Right forelimb (tissue), 1 donor: ENCODE data around the gene HMX2.
A peak's percentile ranks its signal among the peaks of the same experiment; 100 is the strongest.

Source experiments
- DNase-seq: peaks from one replicate; pipeline ENCODE4 v3.0.0-alpha.2; 2018

Gene HMX2

GRCh38 chr10:123139521-123140163 is 8.3 kb upstream of the HMX2 start:
- DNase-seq, result no peak

GRCh38 chr10:123140164-123140982 is 7.6 kb upstream of the HMX2 start:
- no peak for DNase-seq

DNA sequence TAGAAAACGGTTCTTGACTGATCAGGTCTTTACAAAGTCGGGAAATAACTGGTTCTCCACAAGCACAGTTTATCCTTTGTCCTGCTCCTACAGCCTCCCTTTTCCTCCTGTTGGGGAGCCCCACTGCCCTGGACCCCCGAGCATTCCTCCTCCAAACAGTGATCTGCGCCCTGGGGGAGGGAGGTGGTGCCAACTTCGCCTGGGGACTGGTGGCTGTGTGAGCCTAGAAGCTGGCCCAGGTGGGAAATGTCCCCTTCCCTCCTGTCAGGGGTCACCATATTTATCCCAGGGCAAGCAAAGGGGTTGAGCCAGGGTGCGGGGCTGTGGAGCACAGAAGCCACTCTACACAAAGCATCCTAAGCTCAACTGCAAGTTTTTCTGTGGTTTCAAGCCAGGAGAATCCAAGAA is 6.9 kb upstream of the HMX2 start:
- no peak for DNase-seq

DNA sequence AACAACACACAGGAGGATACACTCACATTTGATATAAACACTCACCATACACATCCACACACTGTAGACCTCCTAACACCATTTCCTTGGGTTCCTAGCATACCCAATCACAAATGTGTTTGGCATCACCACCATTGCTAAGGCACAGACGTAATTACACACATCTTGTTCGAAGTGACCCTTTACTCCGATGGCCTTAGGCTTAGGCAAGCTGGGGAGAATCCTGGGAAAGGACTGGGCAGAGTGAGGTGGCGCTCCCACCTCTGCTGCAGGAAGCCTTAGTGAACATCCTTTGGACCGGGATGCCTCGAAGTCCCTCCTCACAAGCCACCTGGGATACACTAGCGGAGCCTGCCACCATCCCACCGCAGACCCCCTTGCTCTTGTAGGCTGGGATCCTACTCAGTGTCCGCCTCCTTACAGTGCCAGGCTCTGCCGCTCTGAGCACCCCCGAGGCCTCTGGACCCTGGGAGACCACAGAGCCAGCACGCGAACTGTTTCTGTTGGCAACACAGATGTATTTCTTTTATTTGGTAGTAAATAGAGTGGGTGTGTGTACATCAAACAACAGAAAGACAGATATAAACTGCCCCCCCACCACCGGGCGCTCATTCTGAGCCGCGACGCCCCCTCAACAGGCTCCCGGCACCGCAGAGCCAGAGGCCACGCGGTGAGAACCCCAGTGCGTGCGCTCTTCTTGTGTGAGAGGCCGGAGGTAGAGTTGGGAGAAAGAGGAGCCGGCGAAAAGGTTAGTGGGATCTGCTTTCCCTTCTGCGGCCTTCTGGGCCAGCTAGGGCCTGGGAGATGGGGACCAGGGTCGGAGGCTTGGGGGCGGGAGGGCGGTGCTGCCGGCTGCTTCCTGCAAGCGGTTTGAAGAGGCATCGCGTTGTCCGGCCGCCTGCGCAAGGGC is 5.9 kb upstream of the HMX2 start:
- no peak for DNase-seq

DNA sequence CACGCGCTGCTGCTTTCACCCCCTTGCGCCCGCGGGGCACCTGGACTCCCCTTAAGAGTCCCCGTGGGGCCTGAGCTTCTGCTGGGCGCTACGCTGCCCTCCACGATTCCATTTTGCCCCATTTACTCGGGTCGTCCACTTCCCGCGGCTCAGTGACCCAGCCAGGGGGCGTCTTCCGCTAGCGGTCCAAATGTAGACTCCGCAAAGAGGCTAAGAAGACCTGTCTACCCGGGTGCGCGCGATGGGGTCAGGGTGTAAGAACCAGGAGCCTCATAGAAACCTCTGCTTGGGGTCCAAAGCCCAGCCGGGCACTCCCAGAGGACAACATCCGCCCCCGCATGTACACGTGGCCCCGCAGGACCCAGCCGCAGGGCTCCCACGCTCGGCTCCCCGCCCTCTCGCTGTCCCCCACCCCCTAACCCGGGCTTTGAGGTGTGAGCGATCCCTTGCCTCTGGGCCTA is 5.2 kb upstream of the HMX2 start:
- DNase-seq, result no peak

DNA sequence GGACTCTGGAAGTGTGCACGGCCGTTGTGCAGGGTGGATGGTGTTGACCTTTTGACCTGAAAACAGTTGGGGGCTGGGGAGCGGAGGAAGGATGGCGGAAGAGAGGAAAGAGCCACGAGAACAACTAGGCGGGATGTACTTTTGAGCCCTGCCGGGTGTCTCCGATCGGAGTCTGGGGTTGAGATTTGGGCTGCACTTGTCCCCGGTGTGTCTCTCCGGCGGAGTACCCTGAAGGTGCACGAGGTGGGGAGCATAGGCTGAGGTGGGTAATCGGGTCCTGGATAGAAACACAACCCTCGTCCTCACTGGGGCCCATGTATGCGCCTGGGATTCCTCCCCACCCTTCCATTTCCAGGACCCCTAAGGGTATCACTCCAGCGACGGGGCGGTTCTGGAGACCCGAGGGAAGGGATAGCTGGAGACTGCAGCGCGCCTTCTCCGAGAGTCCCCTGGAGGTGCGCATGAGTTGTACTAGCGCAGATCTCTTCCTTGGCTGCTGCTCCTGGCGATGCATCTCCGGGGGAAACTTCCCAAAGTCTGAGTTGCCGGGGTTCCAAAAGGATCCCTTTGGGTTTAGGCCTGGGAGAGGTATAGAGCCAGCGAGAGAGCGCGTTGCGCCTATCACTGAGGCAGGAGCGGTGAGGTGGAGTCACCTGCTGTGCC is 4.6 kb upstream of the HMX2 start:
- DNase-seq, result no peak

GRCh38 chr10:123143825-123144168 is 4.1 kb upstream of the HMX2 start:
- DNase-seq, result no peak

DNA sequence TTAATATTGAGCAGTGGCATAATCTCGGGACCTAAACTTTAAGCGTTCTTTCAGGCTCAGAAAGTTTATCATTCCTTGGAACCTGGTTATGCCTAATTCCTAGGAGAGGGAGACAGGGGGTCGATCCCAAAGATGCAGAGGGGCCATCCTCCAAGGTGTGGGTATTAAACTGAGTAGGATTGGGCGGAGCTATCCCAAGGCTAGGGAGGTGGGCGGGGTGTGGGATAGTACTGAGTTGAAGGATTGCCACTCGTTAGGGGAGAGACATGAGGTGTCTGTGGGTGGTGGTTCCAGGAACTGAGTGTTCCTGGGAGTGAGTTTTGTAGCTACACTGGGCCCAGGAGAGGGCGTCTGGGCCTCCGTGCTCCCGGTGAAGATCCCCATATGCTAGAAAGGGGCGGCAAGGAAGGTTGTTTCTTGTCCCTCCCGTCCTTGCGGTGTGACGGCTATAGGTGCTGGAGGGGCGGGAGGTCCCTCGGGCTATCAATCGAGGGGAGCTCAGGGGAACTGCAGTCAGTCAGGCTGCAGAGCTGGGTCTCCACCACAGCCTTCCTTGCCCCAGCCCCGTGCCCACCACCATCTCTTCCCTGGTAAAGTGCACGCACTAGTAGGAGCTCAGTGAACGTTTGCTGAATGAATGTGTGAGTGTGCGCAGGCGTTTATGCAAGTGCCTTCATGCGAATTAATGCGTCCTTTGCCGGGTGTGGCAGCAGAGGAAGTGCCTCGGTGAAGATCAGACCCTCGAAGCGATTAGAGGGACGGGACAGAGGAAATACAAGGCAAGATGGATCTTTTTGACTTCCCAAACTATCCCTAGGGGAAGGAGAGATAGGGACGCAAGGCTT is 3.0 kb upstream of the HMX2 start:
- DNase-seq, result no peak

DNA sequence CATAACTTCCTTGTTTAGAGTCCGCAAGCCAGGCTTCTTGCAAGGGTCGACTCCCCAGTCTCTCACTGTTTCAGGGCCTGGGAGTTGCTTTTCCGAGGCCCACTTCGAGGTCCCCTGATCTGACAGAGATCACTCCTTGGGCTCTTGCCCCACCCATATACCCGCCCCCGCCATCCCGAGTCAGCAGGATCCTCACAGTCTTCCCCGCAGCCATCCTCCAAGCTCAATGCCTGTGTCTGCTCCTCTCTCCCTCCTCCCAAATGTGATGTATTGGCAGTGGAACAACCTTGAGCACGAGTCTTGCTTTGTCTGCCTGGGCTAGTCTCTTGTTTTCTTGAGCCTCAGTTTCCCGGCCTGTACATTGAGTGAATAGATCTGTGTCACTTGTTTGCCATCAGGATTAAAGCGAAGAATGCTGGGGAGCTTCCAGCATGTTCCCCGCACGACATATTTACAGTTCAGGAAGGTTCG is 2.4 kb upstream of the HMX2 start:
- no peak for DNase-seq

DNA sequence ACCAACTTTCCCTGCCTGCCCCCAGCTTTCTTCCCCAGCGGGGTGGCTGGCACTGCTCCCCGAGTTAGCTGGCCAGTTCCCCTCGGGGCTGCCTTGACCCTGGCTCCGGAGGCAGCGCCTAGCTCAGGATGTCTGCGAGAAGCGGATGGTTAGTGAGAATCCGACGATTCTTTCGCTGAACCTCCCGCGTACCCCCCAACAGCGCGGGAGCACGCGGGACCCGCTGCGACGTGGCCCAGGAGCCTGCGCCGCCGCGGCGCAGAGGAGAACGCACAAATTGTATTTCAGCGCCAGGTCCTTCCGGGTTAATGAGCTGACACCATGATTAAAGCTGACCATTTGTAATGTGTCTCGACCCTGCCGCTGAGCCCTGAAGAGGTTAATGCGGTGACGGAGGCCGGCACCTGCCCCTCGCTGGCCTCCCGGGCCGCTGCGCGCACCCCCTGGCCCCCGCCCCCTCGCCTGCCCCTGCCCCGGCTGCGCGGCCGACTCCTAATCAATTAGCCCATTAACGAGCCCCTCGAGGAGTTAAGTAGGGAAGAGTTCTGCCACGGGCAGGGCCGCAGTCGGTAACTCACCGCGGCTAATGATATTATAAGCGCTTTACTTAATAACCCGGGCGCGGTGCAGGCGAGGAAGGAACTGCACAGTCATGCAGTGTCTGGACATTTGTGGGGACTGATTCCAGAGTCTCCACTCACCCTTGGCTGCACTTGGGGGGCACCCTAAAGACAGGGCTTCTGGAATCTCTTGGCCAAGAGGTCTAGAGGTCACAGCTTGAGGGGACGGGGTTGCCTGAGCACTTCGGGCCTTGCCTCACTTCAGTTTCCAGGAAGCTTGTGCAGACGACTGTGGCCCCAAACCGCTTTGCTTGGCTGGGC is 1.7 kb upstream of the HMX2 start:
- no peak for DNase-seq

- DNase-seq, result no peak
These were observed 872 bp upstream of the HMX2 start for GRCh38 chr10:123146894-123147634.

DNA sequence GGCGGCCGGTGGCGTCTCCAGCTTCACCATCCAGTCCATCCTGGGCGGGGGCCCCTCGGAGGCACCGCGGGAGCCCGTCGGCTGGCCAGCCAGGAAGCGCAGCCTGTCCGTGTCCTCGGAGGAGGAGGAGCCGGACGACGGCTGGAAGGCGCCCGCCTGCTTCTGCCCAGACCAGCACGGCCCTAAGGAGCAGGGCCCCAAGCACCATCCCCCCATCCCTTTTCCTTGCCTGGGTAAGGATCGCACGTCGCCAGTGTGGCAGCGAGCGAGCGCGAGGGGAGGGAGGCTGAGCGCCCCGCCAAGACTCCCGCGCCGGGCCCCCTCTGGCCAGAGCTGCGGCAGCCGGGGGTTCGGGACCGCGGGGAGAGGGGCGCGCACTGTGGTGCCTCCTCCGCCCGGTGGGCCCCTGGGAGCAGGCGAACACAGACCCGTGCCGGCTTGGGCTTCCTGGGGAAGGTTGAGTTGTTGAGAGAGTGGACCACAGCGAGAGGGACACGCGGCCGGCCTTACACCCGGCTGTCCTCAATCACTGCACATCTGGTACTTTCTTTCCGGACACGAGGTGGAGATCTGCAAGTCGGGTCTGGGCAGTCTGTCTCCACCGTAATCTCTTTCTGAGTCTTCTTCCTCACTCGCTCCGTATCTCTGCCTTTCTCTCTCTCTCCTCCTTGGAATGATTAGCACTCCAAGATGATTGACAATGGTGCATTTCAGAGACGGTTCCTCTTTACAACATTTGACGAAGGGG is 652 bp downstream of the HMX2 start:
- DNase-seq, result no peak

GRCh38 chr10:123149162-123149567 is 1.2 kb downstream of the HMX2 start:
- DNase-seq, result no peak

GRCh38 chr10:123149568-123150270 is 1.8 kb downstream of the HMX2 start:
- DNase-seq, result peak; percentile 72

DNA sequence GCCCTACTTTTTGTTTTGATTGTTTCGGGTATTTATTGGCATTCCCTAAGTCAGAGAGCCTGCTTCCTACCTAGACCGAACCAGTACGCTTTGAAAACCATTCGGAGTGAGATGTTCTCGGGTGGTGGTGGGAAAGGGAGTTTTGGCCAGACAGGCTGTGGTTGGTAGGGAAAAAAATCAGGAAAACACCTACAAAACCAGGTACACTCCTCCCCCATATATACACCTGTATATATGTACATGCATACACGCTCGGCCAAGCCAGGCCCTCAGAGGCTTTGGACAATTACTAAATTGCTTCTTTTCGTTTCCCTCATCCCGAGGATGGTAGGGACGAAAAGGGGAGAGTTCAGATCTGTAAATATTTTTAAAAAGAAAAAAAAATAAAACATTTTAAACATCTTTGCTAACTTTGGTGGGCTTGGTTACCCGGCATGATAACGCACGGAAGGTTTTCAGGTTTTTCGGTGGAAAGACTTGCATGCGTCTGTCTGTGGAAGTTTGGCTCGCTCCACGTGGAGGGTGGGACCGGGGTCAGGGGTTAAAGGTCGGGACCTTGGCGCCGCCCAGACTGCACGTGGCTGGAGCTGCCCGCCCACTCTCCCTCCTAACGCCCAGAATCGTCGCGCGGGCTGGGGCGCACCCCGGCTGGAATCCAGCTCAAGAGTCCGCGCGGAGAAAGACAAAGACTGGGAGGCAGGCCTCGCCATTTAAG is 2.5 kb downstream of the HMX2 start:
- DNase-seq, result no peak

GRCh38 chr10:123150986-123151736 is 3.2 kb downstream of the HMX2 start:
- DNase-seq, result no peak

DNA sequence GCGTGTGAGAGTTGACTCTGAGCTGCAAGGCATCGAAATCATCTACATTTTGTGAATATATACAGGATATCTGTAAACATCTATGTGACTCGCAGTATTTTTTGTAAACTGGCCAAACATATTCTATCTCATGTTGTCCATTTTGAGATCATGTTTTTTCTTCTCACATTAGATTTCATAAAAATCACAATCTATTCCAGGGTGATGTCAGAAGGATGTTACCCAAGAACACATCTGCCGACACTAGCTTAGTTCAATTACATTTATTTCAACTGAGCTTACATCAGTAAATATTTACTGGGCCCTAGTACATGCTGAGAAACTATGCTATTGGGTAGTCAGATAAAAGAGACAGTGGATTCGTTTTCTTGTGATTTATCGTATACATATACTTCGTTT is 3.8 kb downstream of the HMX2 start:
- no peak for DNase-seq
